AG09309 (cell line): ENCODE data around the gene POU3F1.
A peak's percentile ranks its signal among the peaks of the same experiment; 100 is the strongest.
"Not testable (repeated sequence)": the region's sequence is repeated elsewhere in the genome, so short reads cannot be mapped to it uniquely, and the experiment has no call there.

Experiments
- DNase-seq: peaks from one replicate; pipeline ENCODE4 v3.0.0-alpha.2; 2010; ENCODE audit warnings: low read depth
- H3K4me3 ChIP-seq: 2 replicates; pipeline ENCODE4 v1.5.1; 2011; ENCODE audit warnings: mild to moderate bottlenecking, low read depth, low read length, moderate library complexity; ENCODE audit not compliant: control insufficient read depth
- CTCF ChIP-seq: IDR thresholded peaks from 2 replicates; pipeline ENCODE4 v1.5.1; 2011; ENCODE audit warnings: mild to moderate bottlenecking, low read depth, low read length, inconsistent platforms; ENCODE audit not compliant: insufficient read depth, control insufficient read depth; ENCODE audit errors: missing control alignments

The POU3F1 gene

GRCh38 chr1:38038861-38039260 is 7.7 kb downstream of the POU3F1 start:
- H3K4me3 ChIP-seq: no peak overlapping the region
- no peak for TF ChIP-seq CTCF
- DNase-seq: no peak

- no peak overlapping the region for H3K4me3 ChIP-seq
- DNase-seq: no peak
- peak; percentile 21 for TF ChIP-seq CTCF
These were observed 9.2 kb downstream of the POU3F1 start for GRCh38 chr1:38037221-38037939.

- H3K4me3 ChIP-seq: no peak overlapping the region
- DNase-seq: no peak
- TF ChIP-seq CTCF: no peak
These were observed 11.7 kb downstream of the POU3F1 start for GRCh38 chr1:38034871-38035270.

DNA sequence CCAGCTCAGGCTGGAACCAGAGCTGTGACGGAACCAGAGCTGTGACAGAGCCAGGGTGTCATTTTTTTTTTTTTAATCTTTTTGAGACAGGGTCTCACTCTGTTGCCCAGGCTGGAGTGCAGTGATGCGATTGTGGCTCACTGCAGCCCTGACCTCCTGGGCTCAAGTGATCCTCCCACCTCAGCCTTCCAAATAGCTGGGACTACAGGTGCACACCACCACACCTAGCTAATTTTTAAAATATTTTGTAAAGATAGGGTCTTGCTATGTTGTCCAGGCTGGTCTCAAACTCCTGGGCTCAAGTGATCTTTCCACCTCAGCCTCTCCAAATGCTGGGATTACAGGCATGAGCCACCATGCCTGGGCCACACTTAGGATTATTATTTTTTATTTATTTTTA is 13.6 kb downstream of the POU3F1 start:
- not testable (repeated sequence) for DNase-seq, H3K4me3 ChIP-seq

DNA sequence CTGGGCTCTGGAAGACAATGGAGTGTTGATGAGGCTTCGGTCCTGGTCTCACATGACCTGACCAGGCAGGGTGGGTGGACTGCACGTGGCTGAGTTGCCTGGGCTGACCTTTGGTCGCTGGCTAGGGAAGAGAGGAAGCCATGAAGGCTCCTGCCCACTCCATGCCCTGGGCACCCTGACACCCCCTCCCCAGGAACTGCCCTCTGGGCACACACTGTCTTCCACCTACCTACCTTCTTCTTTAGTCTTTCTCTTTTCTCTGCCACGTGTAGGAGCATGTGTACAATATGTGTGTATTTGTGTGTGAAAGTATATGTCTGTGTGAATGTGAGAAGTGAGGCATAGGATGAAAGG is 15.1 kb downstream of the POU3F1 start:
- no peak for DNase-seq
- no peak overlapping the region for H3K4me3 ChIP-seq
- no peak for TF ChIP-seq CTCF

- no peak for TF ChIP-seq CTCF
- H3K4me3 ChIP-seq: no peak overlapping the region
- DNase-seq: no peak
These were observed 15.7 kb downstream of the POU3F1 start for GRCh38 chr1:38030596-38031512.
